ENCODE measurements around the gene FAM171A2.
"Not testable (repeated sequence)": the region's sequence is repeated elsewhere in the genome, so short reads cannot be mapped to it uniquely, and the experiment has no call there.

Gene FAM171A2

GRCh38 chr17:44360144-44360533 lies 3.5 kb downstream of the FAM171A2 start:
- no peak for FAIRE-seq

GRCh38 chr17:44359458-44360143 lies 4.1 kb downstream of the FAM171A2 start:
- FAIRE-seq: no peak

GRCh38 chr17:44359006-44359405 lies 4.6 kb downstream of the FAM171A2 start:
- FAIRE-seq: no peak

- no peak for FAIRE-seq
Measured at GRCh38 chr17:44358066-44358465, 5.6 kb downstream of the FAM171A2 start.

GRCh38 chr17:44356241-44356640 lies 7.4 kb downstream of the FAM171A2 start:
- no peak for FAIRE-seq

GRCh38 chr17:44355642-44356099 lies 8.0 kb downstream of the FAM171A2 start:
- no peak for FAIRE-seq

- no peak for FAIRE-seq
Measured at GRCh38 chr17:44354582-44355561, 8.8 kb downstream of the FAM171A2 start.

GRCh38 chr17:44353672-44354331 lies 9.9 kb downstream of the FAM171A2 start:
- no peak for FAIRE-seq

GRCh38 chr17:44352828-44353671 lies 10.6 kb downstream of the FAM171A2 start:
- no peak for FAIRE-seq

- no peak for FAIRE-seq
Measured at GRCh38 chr17:44351961-44352827, 11.5 kb downstream of the FAM171A2 start.

- no peak for FAIRE-seq
Measured at GRCh38 chr17:44351464-44351863, 12.2 kb downstream of the FAM171A2 start.

- no peak for FAIRE-seq
Measured at GRCh38 chr17:44350733-44351226, 12.9 kb downstream of the FAM171A2 start.

- no peak for FAIRE-seq
Measured at GRCh38 chr17:44349553-44350070, 14.0 kb downstream of the FAM171A2 start.

GRCh38 chr17:44348988-44349364 lies 14.7 kb downstream of the FAM171A2 start:
- no peak for FAIRE-seq

GRCh38 chr17:44348234-44348987 lies 15.2 kb downstream of the FAM171A2 start:
- no peak for FAIRE-seq

GRCh38 chr17:44347206-44348055 lies 16.2 kb downstream of the FAM171A2 start:
- FAIRE-seq: not testable (repeated sequence)

GRCh38 chr17:44346064-44346844 lies 17.4 kb downstream of the FAM171A2 start:
- FAIRE-seq: no peak

- peak; percentile 25 for FAIRE-seq
Measured at GRCh38 chr17:44345454-44346026, 18.1 kb downstream of the FAM171A2 start.
